Spleen (tissue), 11 donors: ENCODE data around the gene KHK. TPM values are rescaled to one million over a fixed set of nuclear protein-coding genes. Genes with fewer than 3 reads are reported as not detected.
A peak's percentile ranks its signal among the peaks of the same experiment; 100 is the strongest.

Experiments
- DNase-seq: peaks from one replicate; pipeline ENCODE4 v3.0.0-alpha.2; 2020
- H3K27ac ChIP-seq, 8 donors: fragments of 200-600 bp; sonication (generic) in 7 of 8; 1 replicate in 4 of 8; 2 replicates in 4 of 8; pipeline versions ENCODE4 v1.5.0 to v1.8.0; 2016 to 2021; ENCODE audit warnings: inconsistent platforms in 4 of 8, mild to moderate bottlenecking in 4 of 8, moderate library complexity in 1 of 8
- H3K27me3 ChIP-seq, 7 donors: fragments of 200-600 bp; sonication (generic) in 6 of 7; replicated peaks in 1 of 7; 1 replicate in 4 of 7; 2 replicates in 3 of 7; pipeline versions ENCODE4 v1.5.0 to v1.8.0; 2016 to 2021; ENCODE audit warnings: inconsistent platforms in 3 of 7, mild to moderate bottlenecking in 1 of 7
- H3K36me3 ChIP-seq, 6 donors: fragments of 200-600 bp; sonication (generic) in 5 of 6; 1 replicate in 4 of 6; 2 replicates in 2 of 6; pipeline versions ENCODE4 v1.5.0 to v1.8.0; 2016 to 2021; ENCODE audit warnings: inconsistent platforms in 2 of 6
- H3K4me1 ChIP-seq, 6 donors: fragments of 200-600 bp; sonication (generic) in 5 of 6; 1 replicate in 3 of 6; 2 replicates in 3 of 6; pipeline versions ENCODE4 v1.5.0 to v1.8.0; 2016 to 2021; ENCODE audit warnings: inconsistent platforms in 3 of 6
- H3K4me3 ChIP-seq, 8 donors: fragments of 200-600 bp; sonication (generic) in 7 of 8; 1 replicate in 4 of 8; 2 replicates in 4 of 8; pipeline versions ENCODE4 v1.5.0 to v1.8.0; 2016 to 2021; ENCODE audit warnings: inconsistent platforms in 4 of 8, mild to moderate bottlenecking in 4 of 8, moderate library complexity in 2 of 8
- H3K9me3 ChIP-seq, 8 donors: fragments of 200-600 bp; sonication (generic) in 7 of 8; 1 replicate in 4 of 8; 2 replicates in 4 of 8; pipeline versions ENCODE4 v1.5.0 to v1.8.0; 2016 to 2021; ENCODE audit warnings: inconsistent platforms in 4 of 8
- POLR2A ChIP-seq, 3 donors: fragments of 450-650 bp; IDR thresholded peaks; one replicate each; pipeline ENCODE4 v1.5.1; 2017; ENCODE audit warnings: antibody characterized with exemption in 3 of 3, mild to moderate bottlenecking in 1 of 3
- POLR2AphosphoS5 ChIP-seq, 3 donors: sonication (generic); formaldehyde crosslinking; IDR thresholded peaks; one replicate each; pipeline ENCODE4 v1.5.1; 2017; ENCODE audit warnings: antibody characterized with exemption in 3 of 3
- WGBS, 5 donors: extraction: QIAGEN DNeasy Blood & Tissue Kit in 3 of 5; methylation state at CpG; one replicate each; pipeline versions ENCODE4 v1.1.5 to v1.1.7; 2013 to 2018; 5-methylcytosine and 5-hydroxymethylcytosine counted together
- intact Hi-C: fragments of 100-400 bp; cut with DNase I; formaldehyde crosslinking; loops from one replicate; pipeline ENCODE4 v1.15.0; 2023; ENCODE audit warnings: low total_unique reads
- polyA plus RNA-seq, 3 donors: library from polyadenylated mRNA; stranded (reverse); fragments of 200-250 nt; gene quantifications; one replicate each; pipeline ENCODE4 v1.2.1, GENCODE V29; 2013
- total RNA-seq, 7 donors: library from RNA; depleted of rRNA in 3 of 7; stranded (reverse); fragments of >200 nt in 3 of 7; fragmentation: NEBNext Ultra II Directional in 4 of 7; extraction: Animal tissue kit (Norgen Biotek cat#: 25700) in 4 of 7; gene quantifications; one replicate each; pipeline versions ENCODE4 v1.1.0 to v1.2.1, GENCODE V29; 2016 to 2021
- TF ChIP-seq, protein P1 (sequence below), 11 experiments: fragments of 200-600 bp in 7 of 11; fragments of 450-650 bp in 4 of 11; sonication (generic) in 4 of 11; IDR thresholded peaks in 8 of 11; conservative IDR thresholded peaks in 3 of 11; 1 replicate in 7 of 11; 2 replicates in 4 of 11; pipeline versions ENCODE4 v1.4.0 to v1.8.0; 2016 to 2021; ENCODE audit warnings: antibody characterized with exemption in 11 of 11, inconsistent platforms in 4 of 11, mild to moderate bottlenecking in 1 of 11
- donor health status: healthy with polysubstance abuse.
- donor health status: DM: no; HTN: no; CAD: no; lungs with moderate emphysema.
- donor health status: DM: no; HTN: no; CAD: no.
- donor health status: Bipolar disorder and iron deficiency.
- donor health status: healthy.
- donor health status: DM: no; HTN: no; CAD: no.
- donor health status: DM: yes; HTN: yes; CAD: no.

The KHK gene
- total and polyA plus RNA-seq, 10 donors: 3.3 to 8.3 (median 4.0) TPM

DNA sequence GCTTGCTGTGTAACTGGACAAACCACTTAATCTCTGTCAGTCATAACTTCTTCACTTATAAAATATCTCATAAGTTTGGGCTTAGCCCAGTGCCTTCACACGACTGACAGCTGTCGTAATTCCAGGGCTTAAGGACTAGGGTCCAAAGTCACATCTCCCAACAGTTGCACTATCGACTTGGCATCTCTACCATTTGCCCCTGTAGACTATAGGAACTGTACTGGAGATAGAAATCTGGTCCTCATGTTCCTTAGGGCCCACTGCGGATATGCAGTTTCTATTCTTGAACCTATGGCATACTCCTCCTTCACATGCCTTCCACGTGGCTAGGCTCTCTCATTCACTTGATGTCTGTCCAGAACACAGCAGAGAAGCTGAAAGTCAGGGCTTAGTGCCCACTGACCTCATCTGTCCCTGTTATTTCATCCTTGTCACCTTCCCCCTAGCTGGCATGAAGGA is 39.7 kb downstream of the KHK start:
- Histone ChIP-seq H3K4me3 (no peak overlapping the region), H3K27ac (no peak overlapping the region), H3K27me3 (no peaks in the 10 kb centered on the region), H3K36me3 (peaks cover 0 to 26% (median 18%) of the 10 kb centered on the region in 6 donors), H3K9me3 (no peaks in the 10 kb centered on the region), H3K4me1 (peaks cover 0 to 19% (median 11%) of the 10 kb centered on the region in 6 donors)
- DNase-seq: no peak
- 60 to 71% (median 63%) methylated on average over 5 of the region's 5 CpGs for WGBS, 5 donors
- TF ChIP-seq, protein P1, sequence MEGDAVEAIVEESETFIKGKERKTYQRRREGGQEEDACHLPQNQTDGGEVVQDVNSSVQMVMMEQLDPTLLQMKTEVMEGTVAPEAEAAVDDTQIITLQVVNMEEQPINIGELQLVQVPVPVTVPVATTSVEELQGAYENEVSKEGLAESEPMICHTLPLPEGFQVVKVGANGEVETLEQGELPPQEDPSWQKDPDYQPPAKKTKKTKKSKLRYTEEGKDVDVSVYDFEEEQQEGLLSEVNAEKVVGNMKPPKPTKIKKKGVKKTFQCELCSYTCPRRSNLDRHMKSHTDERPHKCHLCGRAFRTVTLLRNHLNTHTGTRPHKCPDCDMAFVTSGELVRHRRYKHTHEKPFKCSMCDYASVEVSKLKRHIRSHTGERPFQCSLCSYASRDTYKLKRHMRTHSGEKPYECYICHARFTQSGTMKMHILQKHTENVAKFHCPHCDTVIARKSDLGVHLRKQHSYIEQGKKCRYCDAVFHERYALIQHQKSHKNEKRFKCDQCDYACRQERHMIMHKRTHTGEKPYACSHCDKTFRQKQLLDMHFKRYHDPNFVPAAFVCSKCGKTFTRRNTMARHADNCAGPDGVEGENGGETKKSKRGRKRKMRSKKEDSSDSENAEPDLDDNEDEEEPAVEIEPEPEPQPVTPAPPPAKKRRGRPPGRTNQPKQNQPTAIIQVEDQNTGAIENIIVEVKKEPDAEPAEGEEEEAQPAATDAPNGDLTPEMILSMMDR (IDR thresholded peaks at IDR 0.05 in 8 of 11, conservative IDR thresholded peaks at IDR 0.05 in 3 of 11): no peak
- TF ChIP-seq POLR2A (IDR thresholded peaks at IDR 0.05): no peak
- TF ChIP-seq POLR2AphosphoS5 (IDR thresholded peaks at IDR 0.05): no peak
- intact Hi-C loops: no loop called here

DNA sequence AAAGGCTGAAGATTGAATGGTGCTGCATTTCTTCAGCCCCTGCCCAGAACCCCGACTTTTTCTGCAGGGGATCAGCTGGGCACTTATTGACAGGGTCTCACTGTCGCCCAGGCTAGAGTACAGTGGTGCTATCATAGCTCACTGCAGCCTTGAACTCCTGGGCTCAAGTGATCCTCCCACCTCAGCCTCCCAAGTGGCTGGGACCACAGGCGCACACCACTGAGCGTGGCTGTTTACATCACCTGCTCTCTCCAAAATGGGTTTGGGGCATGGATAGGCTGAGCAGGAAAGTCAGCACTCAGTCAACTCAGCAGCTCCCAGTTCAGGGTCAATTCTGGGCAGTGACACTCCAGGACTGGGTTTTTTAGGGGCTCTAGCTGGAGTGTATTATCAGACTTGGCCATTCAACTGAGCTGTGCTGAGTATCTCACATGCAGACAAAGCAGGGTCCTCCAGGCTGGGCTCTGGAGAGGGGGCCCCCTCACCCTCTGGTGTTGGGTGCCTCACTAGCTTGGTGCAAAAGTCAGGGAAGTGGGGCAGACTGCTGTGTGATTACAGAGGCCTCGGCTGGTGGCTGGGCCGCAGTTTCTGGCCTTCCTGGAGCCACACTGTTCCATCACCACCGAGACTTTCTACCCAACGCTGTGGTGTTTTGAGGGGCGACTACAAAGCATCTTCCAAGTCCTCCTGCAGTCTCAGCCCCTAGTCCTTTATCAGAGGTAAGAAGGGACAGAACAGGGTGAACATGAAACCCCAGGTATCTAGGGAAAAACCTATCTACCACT is 41.5 kb downstream of the KHK start:
- intact Hi-C loops: no loop called here
- Histone ChIP-seq H3K27me3 (no peaks in the 10 kb centered on the region), H3K4me1 (peaks cover 2 to 24% (median 17%) of the 10 kb centered on the region in 6 donors), H3K4me3 (no peak overlapping the region), H3K9me3 (no peaks in the 10 kb centered on the region), H3K27ac (no peak overlapping the region), H3K36me3 (peaks cover 0 to 44% (median 31%) of the 10 kb centered on the region in 6 donors)
- no peak for DNase-seq
- TF ChIP-seq POLR2AphosphoS5 (IDR thresholded peaks at IDR 0.05): peak in 1 of 3 donors; percentile 43
- TF ChIP-seq POLR2A (IDR thresholded peaks at IDR 0.05): no peak
- TF ChIP-seq, protein P1 (IDR thresholded peaks at IDR 0.05 in 8 of 11, conservative IDR thresholded peaks at IDR 0.05 in 3 of 11): no peak
- 86 to 94% (median 90%) methylated on average over 7 to 9 of the region's 9 CpGs for WGBS, 5 donors

DNA sequence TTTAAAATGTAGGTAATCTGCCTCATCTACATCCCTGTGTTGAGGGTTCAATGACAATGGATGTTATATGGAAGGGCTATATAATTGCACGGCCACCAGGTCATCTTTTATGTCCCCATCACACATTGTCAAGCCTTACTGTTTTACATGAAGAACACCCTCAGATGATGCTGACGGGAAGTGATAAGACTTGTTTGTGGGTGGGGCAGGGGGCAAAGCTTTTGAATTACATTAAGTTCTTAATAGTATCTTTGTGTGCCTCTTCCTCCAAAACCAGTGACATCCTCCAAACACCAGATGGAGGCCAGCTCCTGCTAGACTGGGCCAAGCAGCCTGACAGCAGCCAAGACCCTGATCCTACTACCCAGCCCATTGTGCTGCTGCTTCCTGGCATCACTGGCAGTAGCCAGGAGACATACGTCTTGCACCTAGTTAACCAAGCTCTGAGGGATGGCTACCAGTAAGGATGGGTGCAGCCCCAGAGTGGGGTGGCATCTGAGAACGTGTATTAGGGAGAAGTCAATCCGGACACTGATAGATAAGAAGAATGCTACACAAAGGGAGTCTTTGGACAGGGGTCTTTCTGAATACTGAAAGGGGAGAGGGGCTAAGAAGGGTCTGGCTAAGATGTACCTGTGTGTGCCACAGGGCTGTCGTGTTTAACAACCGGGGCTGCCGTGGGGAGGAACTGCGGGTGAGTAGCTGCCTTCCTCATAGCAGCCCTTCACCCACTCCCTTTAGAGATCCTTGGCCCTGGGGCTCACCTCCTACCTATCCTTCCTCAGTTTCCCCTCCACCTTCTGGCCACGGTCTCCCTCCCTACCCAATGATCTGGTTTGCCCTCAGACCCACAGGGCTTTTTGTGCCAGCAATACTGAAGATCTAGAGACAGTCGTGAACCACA is 42.3 kb downstream of the KHK start:
- H3K4me3 ChIP-seq: no peak overlapping the region
- H3K27me3 ChIP-seq: no peaks in the 10 kb centered on the region
- no peak for DNase-seq
- TF ChIP-seq POLR2A (IDR thresholded peaks at IDR 0.05) (no peak), POLR2AphosphoS5 (IDR thresholded peaks at IDR 0.05) (peak in 1 of 3 donors; percentile 35)
- TF ChIP-seq, protein P1 (IDR thresholded peaks at IDR 0.05 in 8 of 11, conservative IDR thresholded peaks at IDR 0.05 in 3 of 11): no peak
- H3K27ac ChIP-seq: no peak overlapping the region
- H3K9me3 ChIP-seq: no peaks in the 10 kb centered on the region
- H3K36me3 ChIP-seq: peaks cover 0 to 46% (median 31%) of the 10 kb centered on the region in 6 donors
- WGBS, 5 donors: 78 to 88% (median 82%) methylated on average over 11 of the region's 11 CpGs
- intact Hi-C loops: no loop called here
- peaks cover 9 to 27% (median 21%) of the 10 kb centered on the region in 6 donors for H3K4me1 ChIP-seq
